H1 (cell line): ENCODE measurements around the gene CAPG. TPM values are rescaled to one million over a fixed set of nuclear protein-coding genes. Genes with fewer than 3 reads are reported as not detected.

Experiments
- CTCF ChIA-PET: fragments of 300-600 bp; sonication (Branson Sonifier 250); formaldehyde crosslinking; loops from one replicate; lab custom pipeline; 2021; ENCODE audit not compliant: partially characterized antibody; lab: Charles Lee
- POLR2A ChIA-PET: fragments of 300-600 bp; sonication (Branson Sonifier 250); formaldehyde crosslinking; loops from one replicate; lab custom pipeline; 2021; ENCODE audit warnings: inconsistent platforms; ENCODE audit not compliant: partially characterized antibody; lab: Charles Lee
- DNase-seq, 2 experiments: peaks; one replicate each; pipeline versions ENCODE4 v3.0.0 to v3.0.0-alpha.2; 2010 to 2022; ENCODE audit warnings: low spot score in 2 of 2, low read depth in 1 of 2, mixed read lengths in 1 of 2
- FAIRE-seq: peaks from 2 replicates; lab custom pipeline; 2011; peaks lifted over from hg19 to GRCh38; lab: Jason Lieb, UNC
- H2AFZ ChIP-seq: 2 replicates; pipeline ENCODE4 v1.8.1; 2012; ENCODE audit warnings: low read length, inconsistent platforms
- H2AK5ac ChIP-seq: 2 replicates; pipeline ENCODE4 v1.6.1; 2013; ENCODE audit warnings: low read depth, low read length
- H2BK120ac ChIP-seq: replicated peaks from 2 replicates; pipeline ENCODE3; 2013; ENCODE audit warnings: low read depth, low read length, inconsistent platforms
- H2BK12ac ChIP-seq: 2 replicates; pipeline ENCODE4 v1.6.1; 2013; ENCODE audit warnings: low read depth, low read length
- H2BK15ac ChIP-seq: 2 replicates; pipeline ENCODE4 v1.6.1; 2013; ENCODE audit warnings: low read length
- H2BK20ac ChIP-seq: 2 replicates; pipeline ENCODE4 v1.6.1; 2013; ENCODE audit warnings: low read length
- H2BK5ac ChIP-seq: 2 replicates; pipeline ENCODE4 v1.6.1; 2013; ENCODE audit warnings: low read depth, low read length
- H3K14ac ChIP-seq: 2 replicates; pipeline ENCODE4 v1.6.1; 2013; ENCODE audit warnings: inconsistent platforms; ENCODE audit not compliant: insufficient read length
- H3K18ac ChIP-seq: 2 replicates; pipeline ENCODE4 v1.6.1; 2013; ENCODE audit warnings: low read length; ENCODE audit errors: extremely low read depth
- H3K23ac ChIP-seq: 2 replicates; pipeline ENCODE4 v1.6.1; 2013; ENCODE audit warnings: inconsistent platforms; ENCODE audit not compliant: insufficient read length
- H3K23me2 ChIP-seq: 2 replicates; pipeline ENCODE4 v1.6.1; 2013; ENCODE audit warnings: low read depth, low read length
- H3K27ac ChIP-seq: 2 replicates; pipeline ENCODE4 v1.6.1; 2011; ENCODE audit warnings: low read depth, low read length, inconsistent platforms
- H3K27me3 ChIP-seq, 4 experiments: replicated peaks in 1 of 4; 1 replicate in 1 of 4; 2 replicates in 3 of 4; pipeline versions ENCODE4 v1.6.1 to v1.8.1; 2011 to 2013; ENCODE audit warnings: low read length in 3 of 4, mild to moderate bottlenecking in 3 of 4, inconsistent platforms in 2 of 4, mixed read lengths in 2 of 4, moderate library complexity in 1 of 4; ENCODE audit not compliant: control insufficient read depth in 3 of 4, insufficient read depth in 3 of 4; ENCODE audit errors: extremely low read depth in 1 of 4
- H3K36me3 ChIP-seq, 4 experiments: 2 replicates each; pipeline versions ENCODE4 v1.6.1 to v1.8.1; 2011 to 2013; ENCODE audit warnings: mild to moderate bottlenecking in 4 of 4, low read length in 3 of 4, moderate library complexity in 2 of 4, control low read depth in 1 of 4, inconsistent platforms in 1 of 4; ENCODE audit not compliant: insufficient read depth in 4 of 4, control insufficient read depth in 2 of 4
- H3K4ac ChIP-seq: replicated peaks from 2 replicates; pipeline ENCODE3; 2013; ENCODE audit warnings: low read length, low read depth, mixed read lengths, inconsistent platforms; ENCODE audit not compliant: insufficient read length
- H3K4me1 ChIP-seq, 4 experiments: replicated peaks in 1 of 4; 1 replicate in 1 of 4; 2 replicates in 3 of 4; pipeline versions ENCODE4 v1.6.1 to v1.8.1; 2011 to 2013; ENCODE audit warnings: low read length in 3 of 4, inconsistent platforms in 2 of 4, mixed read lengths in 1 of 4; ENCODE audit not compliant: insufficient read depth in 4 of 4, control insufficient read depth in 3 of 4
- H3K4me2 ChIP-seq, 2 experiments: 2 replicates each; pipeline versions ENCODE4 v1.6.1 to v1.8.1; 2011 to 2013; ENCODE audit warnings: low read depth in 2 of 2, low read length in 2 of 2, control low read depth in 1 of 2, inconsistent platforms in 1 of 2, mild to moderate bottlenecking in 1 of 2; ENCODE audit not compliant: insufficient read depth in 1 of 2
- H3K4me3 ChIP-seq, 4 experiments: fragments of 200-600, 300-600 bp in 1 of 4; sonication (generic), shearing (Covaris generic), sonication (Bioruptor Twin) in 1 of 4; 2 replicates each; pipeline versions ENCODE4 v1.5.1 to v1.8.1; 2011 to 2016; ENCODE audit warnings: low read length in 4 of 4, low read depth in 3 of 4, control low read depth in 2 of 4, inconsistent platforms in 2 of 4, mild to moderate bottlenecking in 2 of 4, mixed read lengths in 1 of 4, moderate library complexity in 1 of 4; ENCODE audit not compliant: insufficient read depth in 2 of 4; ENCODE audit errors: extremely low read depth in 1 of 4
- H3K56ac ChIP-seq: replicated peaks from 2 replicates; pipeline ENCODE3; 2013; ENCODE audit warnings: low read depth, mild to moderate bottlenecking, mixed read lengths, low read length, inconsistent platforms; ENCODE audit not compliant: insufficient read length
- H3K79me1 ChIP-seq: 2 replicates; pipeline ENCODE4 v1.6.1; 2013; ENCODE audit warnings: low read depth, low read length, control low read depth
- H3K79me2 ChIP-seq, 2 experiments: 2 replicates each; pipeline versions ENCODE4 v1.6.1 to v1.8.1; 2012 to 2013; ENCODE audit warnings: low read length in 2 of 2, mild to moderate bottlenecking in 2 of 2, inconsistent platforms in 1 of 2; ENCODE audit not compliant: insufficient read depth in 2 of 2, control insufficient read depth in 1 of 2
- H3K9ac ChIP-seq, 4 experiments: replicated peaks in 1 of 4; 1 replicate in 1 of 4; 2 replicates in 3 of 4; pipeline versions ENCODE4 v1.6.1 to v1.8.1; 2011 to 2013; ENCODE audit warnings: low read depth in 3 of 4, low read length in 3 of 4, control low read depth in 2 of 4, mild to moderate bottlenecking in 2 of 4, moderate library complexity in 2 of 4, inconsistent platforms in 1 of 4; ENCODE audit errors: extremely low read depth in 1 of 4
- H3K9me3 ChIP-seq, 2 experiments: 2 replicates each; pipeline versions ENCODE4 v1.6.1 to v1.8.1; 2012 to 2013; ENCODE audit warnings: mild to moderate bottlenecking in 2 of 2, moderate library complexity in 2 of 2, control low read depth in 1 of 2, inconsistent platforms in 1 of 2, low read depth in 1 of 2, low read length in 1 of 2, mixed read lengths in 1 of 2; ENCODE audit not compliant: insufficient read depth in 2 of 2
- H4K20me1 ChIP-seq, 2 experiments: replicated peaks in 1 of 2; 2 replicates each; pipeline versions ENCODE3 to v1.8.1; 2011 to 2013; ENCODE audit warnings: inconsistent platforms in 2 of 2, low read length in 2 of 2, mild to moderate bottlenecking in 1 of 2; ENCODE audit not compliant: insufficient read depth in 2 of 2, control insufficient read depth in 1 of 2
- H4K5ac ChIP-seq: 2 replicates; pipeline ENCODE4 v1.6.1; 2013; ENCODE audit warnings: low read length, low read depth, mixed read lengths, inconsistent platforms; ENCODE audit not compliant: insufficient read length
- H4K8ac ChIP-seq: 2 replicates; pipeline ENCODE4 v1.8.0; 2013; ENCODE audit warnings: mild to moderate bottlenecking, moderate library complexity, low read length, inconsistent platforms; ENCODE audit not compliant: insufficient read depth; ENCODE audit errors: extremely low read depth
- H4K91ac ChIP-seq: replicated peaks from 2 replicates; pipeline ENCODE3; 2013; ENCODE audit warnings: low read length, mixed read lengths, inconsistent platforms; ENCODE audit not compliant: insufficient read length
- BCL11A ChIP-seq, 2 experiments: IDR thresholded peaks; one replicate each; pipeline ENCODE4 v1.6.1; 2011; ENCODE audit warnings: low read depth in 2 of 2, low read length in 2 of 2, mild to moderate bottlenecking in 2 of 2
- CREB1 ChIP-seq: IDR thresholded peaks from 2 replicates; pipeline ENCODE4 v1.6.1; 2012; ENCODE audit warnings: inconsistent platforms
- GTF2F1 ChIP-seq: IDR thresholded peaks from 2 replicates; pipeline ENCODE4 v1.6.1; 2012; ENCODE audit warnings: low read depth, low read length, improper control_type of control experiment, borderline replicate concordance
- MAFK ChIP-seq: IDR thresholded peaks from 2 replicates; pipeline ENCODE4 v1.6.1; 2012; ENCODE audit warnings: low read depth, mild to moderate bottlenecking, improper control_type of control experiment, low read length
- PHF8 ChIP-seq: fragments of 200-600 bp; sonication (generic); conservative IDR thresholded peaks from 2 replicates; pipeline ENCODE4 v1.7.1; 2012; ENCODE audit warnings: low read depth, mild to moderate bottlenecking, inconsistent platforms, low read length, moderate library complexity
- RFX5 ChIP-seq: IDR thresholded peaks from 2 replicates; pipeline ENCODE4 v1.6.1; 2011; ENCODE audit warnings: low read depth, low read length, improper control_type of control experiment, borderline replicate concordance
- SAP30 ChIP-seq: fragments of 300-600 bp; sonication (generic); IDR thresholded peaks from 2 replicates; pipeline ENCODE4 v1.7.1; 2012; ENCODE audit warnings: low read length, moderate library complexity, mild to moderate bottlenecking, inconsistent platforms; ENCODE audit not compliant: insufficient read depth, insufficient replicate concordance
- SIN3A ChIP-seq, 2 experiments: IDR thresholded peaks in 1 of 2; conservative IDR thresholded peaks in 1 of 2; 2 replicates each; pipeline ENCODE4 v1.6.1; 2011 to 2012; ENCODE audit warnings: low read length in 2 of 2, improper control_type of control experiment in 1 of 2, low read depth in 1 of 2, mild to moderate bottlenecking in 1 of 2
- SP2 ChIP-seq: IDR thresholded peaks from 2 replicates; pipeline ENCODE4 v1.6.1; 2012; ENCODE audit warnings: mild to moderate bottlenecking, low read length, inconsistent platforms
- SP4 ChIP-seq: IDR thresholded peaks from 2 replicates; pipeline ENCODE4 v1.6.1; 2012; ENCODE audit warnings: low read length, inconsistent platforms
- WGBS, 2 experiments: shearing (Covaris generic) in 1 of 2; methylation state at CpG; one replicate each; pipeline versions ENCODE4 v1.1.6 to v1.1.7; 2013 to 2015; ENCODE audit warnings: low lambda C conversion rate in 2 of 2, mixed read lengths in 2 of 2, inconsistent platforms in 1 of 2, low coverage in 1 of 2, missing lambda C conversion rate in 1 of 2; ENCODE audit not compliant: insufficient replicate concordance in 2 of 2, insufficient coverage in 1 of 2, insufficient read length in 1 of 2; ENCODE audit errors: extremely low coverage in 1 of 2, missing lambda C conversion rate in 1 of 2; 5-methylcytosine and 5-hydroxymethylcytosine counted together
- polyA plus RNA-seq, 7 experiments: library from polyadenylated mRNA; depleted of rRNA in 3 of 7; stranded (reverse) in 5 of 7; unstranded in 2 of 7; fragments of >200 nt in 5 of 7; fragments of 200-250 nt in 2 of 7; gene quantifications; 1 replicate in 5 of 7; 2 replicates in 1 of 7; 4 replicates in 1 of 7; pipeline versions ENCODE4 v1.2.1 to v1.2.3, GENCODE V29; 2011 to 2013; ENCODE audit warnings: missing spikeins in 2 of 7, mixed read lengths in 2 of 7
- total RNA-seq: library from RNA; stranded (reverse); fragmentation: NEBNext Ultra II Directional; extraction: Animal tissue kit (Norgen Biotek cat#: 25700); gene quantifications from 2 replicates; pipeline ENCODE4 v1.2.1, GENCODE V29; 2021
- TF ChIP-seq, protein P1 (sequence below), 3 experiments: IDR thresholded peaks; 1 replicate in 2 of 3; 2 replicates in 1 of 3; pipeline versions ENCODE4 v1.5.1 to v1.6.1; 2011; ENCODE audit warnings: low read length in 3 of 3, mild to moderate bottlenecking in 3 of 3, inconsistent platforms in 2 of 3, low read depth in 1 of 3, moderate library complexity in 1 of 3; ENCODE audit not compliant: insufficient read depth in 1 of 3; ENCODE audit errors: control extremely low read depth in 1 of 3

Gene CAPG
- total and polyA plus RNA-seq, 2 of the 8 experiments (the other 6 are each of a cell fraction or from before 2014, with no cell fraction given), result 80.5 to 89.0 TPM

- Histone ChIP-seq H2BK5ac (no peak overlapping the region), H4K5ac (no peak overlapping the region), H3K27me3 (no peaks in the 10 kb centered on the region), H3K4ac (no peak overlapping the region), H3K4me2 (no peak overlapping the region), H3K9ac (no peak overlapping the region), H2BK120ac (no peak overlapping the region), H2BK20ac (no peak overlapping the region), H3K23ac (no peak overlapping the region), H2BK15ac (no peak overlapping the region; the same call in 1 of the 2 replicates), H4K91ac (no peak overlapping the region), H3K36me3 (peaks cover 0 to 3% (median 0%) of the 10 kb centered on the region in 4 experiments; a peak in 2 of 8 replicates), H3K9me3 (no peaks in the 10 kb centered on the region), H3K79me1 (no peaks in the 10 kb centered on the region), H3K4me1 (peaks cover 0 to 6% (median 3%) of the 10 kb centered on the region in 4 experiments; a peak in 4 of 7 replicates), H3K56ac (no peak overlapping the region), H3K18ac (no peak overlapping the region), H3K27ac (no peak overlapping the region), H3K4me3 (no peak overlapping the region), H4K20me1 (no peaks in the 10 kb centered on the region), H2BK12ac (no peak overlapping the region), H2AK5ac (no peak overlapping the region), H3K14ac (no peak overlapping the region), H4K8ac (no peak overlapping the region), H3K23me2 (no peaks in the 10 kb centered on the region), H3K79me2 (no peaks in the 10 kb centered on the region), H2AFZ (no peak overlapping the region)
- ChIA-PET CTCF (interaction anchor here (0.6 to 8.6 kb wide), 7 partner anchors 10 to 330 kb away, joined by 3 to 102 read pairs (median 10); partner anchors contain the start of gene SH2D6), POLR2A (interaction anchor here (1.1 to 25.0 kb wide), 5 partner anchors 9 to 167 kb away, joined by 3 to 396 read pairs (median 3); partner anchors contain the start of genes ELMOD3, GGCX, MAT2A and RETSAT)
- DNase-seq, result no peak
- WGBS, 2 experiments, result 82% methylated on average over 4 of the region's 4 CpGs; no CpG with 5 or more reads in 1 of the 2 experiments
- FAIRE-seq, result no peak
- TF ChIP-seq CREB1 (no peak), BCL11A (IDR thresholded peaks at IDR 0.05; ENCODE audit: low read depth in 2 of 2, low read length in 2 of 2) (no peak), PHF8 (no peak), SIN3A (conservative IDR thresholded peaks at IDR 0.05 in 1 of 2, IDR thresholded peaks at IDR 0.05 in 1 of 2; ENCODE audit: low read depth in 1 of 2, low read length in 2 of 2) (no peak), GTF2F1 (no peak), SP4 (no peak), MAFK (no peak), RFX5 (no peak), SP2 (no peak), SAP30 (no peak)
- TF ChIP-seq, protein P1, sequence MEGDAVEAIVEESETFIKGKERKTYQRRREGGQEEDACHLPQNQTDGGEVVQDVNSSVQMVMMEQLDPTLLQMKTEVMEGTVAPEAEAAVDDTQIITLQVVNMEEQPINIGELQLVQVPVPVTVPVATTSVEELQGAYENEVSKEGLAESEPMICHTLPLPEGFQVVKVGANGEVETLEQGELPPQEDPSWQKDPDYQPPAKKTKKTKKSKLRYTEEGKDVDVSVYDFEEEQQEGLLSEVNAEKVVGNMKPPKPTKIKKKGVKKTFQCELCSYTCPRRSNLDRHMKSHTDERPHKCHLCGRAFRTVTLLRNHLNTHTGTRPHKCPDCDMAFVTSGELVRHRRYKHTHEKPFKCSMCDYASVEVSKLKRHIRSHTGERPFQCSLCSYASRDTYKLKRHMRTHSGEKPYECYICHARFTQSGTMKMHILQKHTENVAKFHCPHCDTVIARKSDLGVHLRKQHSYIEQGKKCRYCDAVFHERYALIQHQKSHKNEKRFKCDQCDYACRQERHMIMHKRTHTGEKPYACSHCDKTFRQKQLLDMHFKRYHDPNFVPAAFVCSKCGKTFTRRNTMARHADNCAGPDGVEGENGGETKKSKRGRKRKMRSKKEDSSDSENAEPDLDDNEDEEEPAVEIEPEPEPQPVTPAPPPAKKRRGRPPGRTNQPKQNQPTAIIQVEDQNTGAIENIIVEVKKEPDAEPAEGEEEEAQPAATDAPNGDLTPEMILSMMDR (IDR thresholded peaks at IDR 0.05; ENCODE audit: control extremely low read depth in 1 of 3, insufficient read depth in 1 of 3, low read depth in 1 of 3, low read length in 3 of 3), result no peak
Observed at GRCh38 chr2:85394261-85394681, 15.9 kb downstream of the CAPG start.
